Activated B cell treated with CpG ODN at 0.5 μM for 24 hours (primary cell): ENCODE measurements around the gene UBE2E2. TPM values are rescaled to one million over a fixed set of nuclear protein-coding genes. Genes with fewer than 3 reads are reported as not detected.

Experiments used
- ATAC-seq: fragments of 200-7000 bp; cut with Tn5 transposase; one replicate; pipeline ENCODE4 v1.10.0; 2021; ENCODE audit warnings: low read depth, mild to moderate bottlenecking, moderate library complexity
- CTCF ChIA-PET: fragments of 350-600 bp; sonication (Branson Sonifier 250); formaldehyde crosslinking; loops from one replicate; lab custom pipeline; 2021; ENCODE audit warnings: antibody characterized with exemption; lab: Charles Lee
- POLR2A ChIA-PET: fragments of 350-600 bp; sonication (Branson Sonifier 250); formaldehyde crosslinking; loops from one replicate; lab custom pipeline; 2021; ENCODE audit warnings: antibody characterized with exemption; lab: Charles Lee
- DNase-seq: peaks from one replicate; pipeline ENCODE4 v3.0.0; 2022
- H3K27ac Mint-ChIP-seq: one replicate; pipeline ENCODE4 v1.8.0; 2020; ENCODE audit warnings: mixed read lengths
- H3K27me3 Mint-ChIP-seq: one replicate; pipeline ENCODE4 v1.8.0; 2021; ENCODE audit warnings: mixed read lengths
- H3K36me3 Mint-ChIP-seq: one replicate; pipeline ENCODE4 v1.8.0; 2021; ENCODE audit warnings: low read depth, mixed read lengths
- H3K4me1 Mint-ChIP-seq: one replicate; pipeline ENCODE4 v1.8.0; 2021; ENCODE audit warnings: mixed read lengths
- H3K4me3 Mint-ChIP-seq: one replicate; pipeline ENCODE4 v1.8.0; 2020; ENCODE audit warnings: mild to moderate bottlenecking, mixed read lengths
- H3K9me3 Mint-ChIP-seq: one replicate; pipeline ENCODE4 v1.8.0; 2020; ENCODE audit warnings: mixed read lengths
- CTCF ChIP-seq: fragments of 200-600 bp; IDR thresholded peaks from one replicate; pipeline ENCODE4 v1.8.0; 2022; ENCODE audit warnings: antibody characterized with exemption, mild to moderate bottlenecking
- intact Hi-C: fragments of 100-400 bp; cut with micrococcal nuclease; formaldehyde crosslinking; loops from one replicate; pipeline ENCODE4 v1.15.1; 2024
- total RNA-seq: library from RNA; stranded (reverse); gene quantifications from 2 replicates; pipeline ENCODE4 v1.2.3, GENCODE V29; 2022

Gene UBE2E2
- total RNA-seq, 1 donor from 2014 or later: 48.5 TPM

- H3K9me3 Mint-ChIP-seq: no peaks in the 10 kb centered on the region
- DNase-seq (no peak), ATAC-seq (no peak)
- intact Hi-C loops: no loop called here
- ChIA-PET CTCF (no interaction called here), POLR2A (no interaction called here)
- no peak overlapping the region for H3K27ac Mint-ChIP-seq
- TF ChIP-seq CTCF: no peak
- H3K4me3 Mint-ChIP-seq: no peak overlapping the region
- H3K4me1 Mint-ChIP-seq: no peaks in the 10 kb centered on the region
- H3K36me3 Mint-ChIP-seq: peaks cover 24% of the 10 kb centered on the region
- H3K27me3 Mint-ChIP-seq: no peaks in the 10 kb centered on the region
Measured at GRCh38 chr3:23575697-23576096, 372.6 kb downstream of the UBE2E2 start.

GRCh38 chr3:23576379-23576959 is 373.3 kb downstream of the UBE2E2 start:
- POLR2A ChIA-PET: no interaction called here
- Mint-ChIP-seq H3K27ac (no peak overlapping the region), H3K36me3 (peaks cover 24% of the 10 kb centered on the region), H3K4me3 (no peak overlapping the region), H3K9me3 (no peaks in the 10 kb centered on the region), H3K4me1 (no peaks in the 10 kb centered on the region), H3K27me3 (no peaks in the 10 kb centered on the region)
- CTCF ChIA-PET: no interaction called here
- DNase-seq: no peak
- no peak for TF ChIP-seq CTCF
- intact Hi-C loops: no loop called here
- no peak for ATAC-seq

- ATAC-seq: no peak
- POLR2A ChIA-PET: no interaction called here
- CTCF ChIA-PET: no interaction called here
- Mint-ChIP-seq H3K27me3 (no peaks in the 10 kb centered on the region), H3K9me3 (no peaks in the 10 kb centered on the region), H3K27ac (no peak overlapping the region), H3K36me3 (peaks cover 20% of the 10 kb centered on the region), H3K4me1 (no peaks in the 10 kb centered on the region), H3K4me3 (no peak overlapping the region)
- intact Hi-C loops: no loop called here
- no peak for TF ChIP-seq CTCF
- no peak for DNase-seq
Measured at GRCh38 chr3:23580096-23580713, 377.1 kb downstream of the UBE2E2 start.

- ChIA-PET CTCF (no interaction called here), POLR2A (no interaction called here)
- ATAC-seq: no peak
- Mint-ChIP-seq H3K27ac (no peak overlapping the region), H3K9me3 (no peaks in the 10 kb centered on the region), H3K4me3 (no peak overlapping the region), H3K27me3 (no peaks in the 10 kb centered on the region), H3K4me1 (no peaks in the 10 kb centered on the region), H3K36me3 (peaks cover 8% of the 10 kb centered on the region)
- TF ChIP-seq CTCF: no peak
- intact Hi-C loops: no loop called here
- DNase-seq: no peak
Measured at GRCh38 chr3:23583980-23584740, 381.0 kb downstream of the UBE2E2 start.

- H3K4me3 Mint-ChIP-seq: no peak overlapping the region
- ChIA-PET CTCF (no interaction called here), POLR2A (no interaction called here)
- no peaks in the 10 kb centered on the region for H3K9me3 Mint-ChIP-seq
- no peak for DNase-seq
- H3K27ac Mint-ChIP-seq: no peak overlapping the region
- H3K27me3 Mint-ChIP-seq: no peaks in the 10 kb centered on the region
- no peak for ATAC-seq
- intact Hi-C loops: no loop called here
- peaks cover 14% of the 10 kb centered on the region for H3K36me3 Mint-ChIP-seq
- peaks cover 10% of the 10 kb centered on the region for H3K4me1 Mint-ChIP-seq
- TF ChIP-seq CTCF: no peak
Measured at GRCh38 chr3:23587513-23587912, 384.4 kb downstream of the UBE2E2 start.
